Measurements from ENCODE around the gene UCP3. TPM values are rescaled to one million over a fixed set of nuclear protein-coding genes. Genes with fewer than 3 reads are reported as not detected.

UCP3 gene
- total RNA-seq, 4 donors from 2014 or later: 0.53 to 1.5 (median 0.92) TPM; not detected in 1

GRCh38 chr11:73982595-73982989 lies 26.3 kb downstream of the UCP3 start, which contains the start of gene UCP2:
UCP2 (minus strand) TSS chr11:73982843; CDS start chr11:73978378, 4,465 bp downstream.
- H3K27me3 ChIP-seq: no peaks in the 10 kb centered on the region
- peaks cover 0 to 10% (median 0%) of the 10 kb centered on the region in 3 donors for H3K36me3 ChIP-seq
- H3K9me3 ChIP-seq: no peaks in the 10 kb centered on the region
- peak within 1 kb of the TSS; percentile 78 to 93 (median 88) for H3K27ac ChIP-seq
- H3K4me3 ChIP-seq: peak within 1 kb of the TSS; percentile 44 to 72 (median 62)
- TF ChIP-seq CTCF (IDR thresholded peaks at IDR 0.05) (no peak), POLR2A (IDR thresholded peaks at IDR 0.05) (no peak)
- WGBS, 2 donors: 4% methylated on average over 10 to 41 of the region's 43 CpGs
- intact Hi-C loops (cut with DNase I): no loop called here
- DNase-seq: peak; percentile 67
- peaks cover 6 to 67% (median 22%) of the 10 kb centered on the region in 3 donors for H3K4me1 ChIP-seq

- WGBS, 2 donors: 78 to 87% methylated on average over 10 to 13 of the region's 13 CpGs
- H3K36me3 ChIP-seq: peaks cover 0 to 24% (median 0%) of the 10 kb centered on the region in 3 donors
- H3K27me3 ChIP-seq: no peaks in the 10 kb centered on the region
- H3K27ac ChIP-seq: peak overlapping the region; percentile 78 to 93 (median 88)
- DNase-seq: no peak
- peaks cover 6 to 68% (median 22%) of the 10 kb centered on the region in 3 donors for H3K4me1 ChIP-seq
- H3K9me3 ChIP-seq: no peaks in the 10 kb centered on the region
- intact Hi-C loops (cut with DNase I): no loop called here
- no peak for TF ChIP-seq CTCF (IDR thresholded peaks at IDR 0.05)
- TF ChIP-seq POLR2A (IDR thresholded peaks at IDR 0.05): no peak
- peak overlapping the region; percentile 44 to 72 (median 62) for H3K4me3 ChIP-seq
Measured at GRCh38 chr11:73981051-73981805, 27.7 kb downstream of the UCP3 start.

GRCh38 chr11:73980001-73980961 lies 28.6 kb downstream of the UCP3 start:
- Histone ChIP-seq H3K9me3 (no peaks in the 10 kb centered on the region), H3K36me3 (peaks cover 0 to 32% (median 0%) of the 10 kb centered on the region in 3 donors), H3K4me3 (peak overlapping the region in 2 of 4 donors; percentile 54 to 72), H3K27ac (peak overlapping the region; percentile 64 to 93 (median 84)), H3K27me3 (no peaks in the 10 kb centered on the region), H3K4me1 (peaks cover 6 to 68% (median 22%) of the 10 kb centered on the region in 3 donors)
- 53 to 60% methylated on average over 4 to 6 of the region's 6 CpGs for WGBS, 2 donors
- peak; percentile 24 for DNase-seq
- intact Hi-C loops (cut with DNase I): no loop called here
- TF ChIP-seq CTCF (IDR thresholded peaks at IDR 0.05) (peak in 1 of 6 experiments; percentile 6), POLR2A (IDR thresholded peaks at IDR 0.05) (peak in 1 of 4 donors; percentile 52)

- Histone ChIP-seq H3K27ac (no peak overlapping the region), H3K9me3 (no peaks in the 10 kb centered on the region), H3K36me3 (peaks cover 0 to 36% (median 0%) of the 10 kb centered on the region in 3 donors), H3K27me3 (no peaks in the 10 kb centered on the region), H3K4me1 (peaks cover 8 to 67% (median 24%) of the 10 kb centered on the region in 3 donors), H3K4me3 (no peak overlapping the region)
- 85 to 100% methylated on average over 2 of the region's 3 CpGs for WGBS, 2 donors
- intact Hi-C loops (cut with DNase I): no loop called here
- DNase-seq: no peak
- TF ChIP-seq POLR2A (IDR thresholded peaks at IDR 0.05) (no peak), CTCF (IDR thresholded peaks at IDR 0.05) (no peak)
Measured at GRCh38 chr11:73978576-73979086, 30.3 kb downstream of the UCP3 start.
